ENCODE data around the gene OPRD1. TPM values are rescaled to one million over a fixed set of nuclear protein-coding genes. Genes with fewer than 3 reads are reported as not detected.

Gene OPRD1
- total and polyA plus RNA-seq, 8 donors = 0.03 to 0.37 TPM; not detected in 6

DNA sequence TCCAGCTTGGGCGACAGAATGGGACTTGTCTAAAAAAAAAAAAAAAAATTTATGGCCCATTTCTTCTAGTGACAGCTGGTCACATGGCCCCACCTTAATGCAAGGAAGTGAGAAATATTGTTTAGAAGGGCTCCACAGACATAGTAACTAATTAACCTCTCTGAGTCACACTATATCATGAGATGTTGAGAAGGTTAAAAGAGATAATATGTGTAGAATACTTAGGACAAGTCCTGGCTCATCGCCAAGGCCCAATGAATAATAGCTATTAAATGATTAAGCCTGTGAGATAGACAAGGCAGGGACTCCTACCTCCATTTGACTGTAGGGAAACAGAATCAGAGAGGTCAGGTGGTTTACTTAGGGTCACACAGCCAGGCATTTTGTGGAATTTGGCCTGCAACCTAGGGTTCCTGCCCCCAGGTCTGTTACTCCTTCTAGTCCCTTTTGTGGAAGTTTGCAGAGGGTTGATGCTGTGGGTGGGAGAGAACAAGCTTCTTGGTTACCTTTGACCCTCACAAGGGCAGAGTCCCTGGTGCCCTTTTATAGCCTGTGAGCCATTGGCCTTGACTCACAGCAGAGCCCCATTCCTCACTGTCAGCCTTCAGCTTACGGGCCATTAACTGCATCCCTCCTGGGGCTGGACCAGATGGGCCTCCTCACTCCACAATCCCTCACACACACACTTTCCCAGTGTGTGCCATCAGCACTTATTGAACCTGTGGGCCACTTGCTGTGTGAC is 48.5 kb downstream of the OPRD1 start:
- Histone ChIP-seq H3K36me3 (no peaks in the 10 kb centered on the region), H3K4me3 (no peak overlapping the region), H3K9me3 (no peaks in the 10 kb centered on the region), H3K27me3 (peaks cover 0 to 10% (median 0%) of the 10 kb centered on the region in 3 donors), H3K27ac (no peak overlapping the region), H3K4me1 (no peaks in the 10 kb centered on the region)
- intact Hi-C loops (cut with DNase I; ENCODE audit: low total_unique reads) = no loop called here
- TF ChIP-seq, protein P1, sequence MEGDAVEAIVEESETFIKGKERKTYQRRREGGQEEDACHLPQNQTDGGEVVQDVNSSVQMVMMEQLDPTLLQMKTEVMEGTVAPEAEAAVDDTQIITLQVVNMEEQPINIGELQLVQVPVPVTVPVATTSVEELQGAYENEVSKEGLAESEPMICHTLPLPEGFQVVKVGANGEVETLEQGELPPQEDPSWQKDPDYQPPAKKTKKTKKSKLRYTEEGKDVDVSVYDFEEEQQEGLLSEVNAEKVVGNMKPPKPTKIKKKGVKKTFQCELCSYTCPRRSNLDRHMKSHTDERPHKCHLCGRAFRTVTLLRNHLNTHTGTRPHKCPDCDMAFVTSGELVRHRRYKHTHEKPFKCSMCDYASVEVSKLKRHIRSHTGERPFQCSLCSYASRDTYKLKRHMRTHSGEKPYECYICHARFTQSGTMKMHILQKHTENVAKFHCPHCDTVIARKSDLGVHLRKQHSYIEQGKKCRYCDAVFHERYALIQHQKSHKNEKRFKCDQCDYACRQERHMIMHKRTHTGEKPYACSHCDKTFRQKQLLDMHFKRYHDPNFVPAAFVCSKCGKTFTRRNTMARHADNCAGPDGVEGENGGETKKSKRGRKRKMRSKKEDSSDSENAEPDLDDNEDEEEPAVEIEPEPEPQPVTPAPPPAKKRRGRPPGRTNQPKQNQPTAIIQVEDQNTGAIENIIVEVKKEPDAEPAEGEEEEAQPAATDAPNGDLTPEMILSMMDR (IDR thresholded peaks at IDR 0.05) = no peak
- TF ChIP-seq POLR2AphosphoS5 (IDR thresholded peaks at IDR 0.05) = peak in 1 of 3 donors; percentile 35
- WGBS, 5 donors = 53 to 63% (median 58%) methylated on average over 3 of the region's 3 CpGs
- DNase-seq = peak; percentile 69 to 88

DNA sequence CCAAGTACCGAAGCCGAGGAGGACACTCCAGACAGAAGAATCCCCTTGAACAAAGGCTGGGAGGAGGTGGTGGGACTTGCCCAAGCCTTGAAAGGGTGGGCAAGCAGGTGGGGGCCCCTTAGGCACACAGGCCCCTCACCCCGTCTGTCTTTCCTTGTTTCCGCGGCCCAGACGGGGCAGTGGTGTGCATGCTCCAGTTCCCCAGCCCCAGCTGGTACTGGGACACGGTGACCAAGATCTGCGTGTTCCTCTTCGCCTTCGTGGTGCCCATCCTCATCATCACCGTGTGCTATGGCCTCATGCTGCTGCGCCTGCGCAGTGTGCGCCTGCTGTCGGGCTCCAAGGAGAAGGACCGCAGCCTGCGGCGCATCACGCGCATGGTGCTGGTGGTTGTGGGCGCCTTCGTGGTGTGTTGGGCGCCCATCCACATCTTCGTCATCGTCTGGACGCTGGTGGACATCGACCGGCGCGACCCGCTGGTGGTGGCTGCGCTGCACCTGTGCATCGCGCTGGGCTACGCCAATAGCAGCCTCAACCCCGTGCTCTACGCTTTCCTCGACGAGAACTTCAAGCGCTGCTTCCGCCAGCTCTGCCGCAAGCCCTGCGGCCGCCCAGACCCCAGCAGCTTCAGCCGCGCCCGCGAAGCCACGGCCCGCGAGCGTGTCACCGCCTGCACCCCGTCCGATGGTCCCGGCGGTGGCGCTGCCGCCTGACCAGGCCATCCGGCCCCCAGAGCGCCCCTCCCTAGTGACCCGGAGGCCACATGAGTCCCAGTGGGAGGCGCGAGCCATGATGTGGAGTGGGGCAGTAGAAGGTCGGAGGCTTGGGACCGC is 50.8 kb downstream of the OPRD1 start:
- no peak for DNase-seq
- TF ChIP-seq POLR2A (IDR thresholded peaks at IDR 0.05) = no peak
- TF ChIP-seq, protein P1 (IDR thresholded peaks at IDR 0.05) = no peak
- TF ChIP-seq POLR2AphosphoS5 (IDR thresholded peaks at IDR 0.05) = no peak
- TF ChIP-seq EP300 (IDR thresholded peaks at IDR 0.05) = no peak
- H3K27ac ChIP-seq = no peak overlapping the region
- intact Hi-C loops (cut with DNase I; ENCODE audit: low total_unique reads) = no loop called here
- H3K4me1 ChIP-seq = no peaks in the 10 kb centered on the region
- no peak overlapping the region for H3K4me3 ChIP-seq
- peaks cover 0 to 11% (median 0%) of the 10 kb centered on the region in 3 donors for H3K27me3 ChIP-seq
- H3K36me3 ChIP-seq = no peaks in the 10 kb centered on the region
- WGBS, 5 donors = 86 to 92% (median 89%) methylated on average over 38 to 66 of the region's 66 CpGs
- H3K9me3 ChIP-seq = no peaks in the 10 kb centered on the region

DNA sequence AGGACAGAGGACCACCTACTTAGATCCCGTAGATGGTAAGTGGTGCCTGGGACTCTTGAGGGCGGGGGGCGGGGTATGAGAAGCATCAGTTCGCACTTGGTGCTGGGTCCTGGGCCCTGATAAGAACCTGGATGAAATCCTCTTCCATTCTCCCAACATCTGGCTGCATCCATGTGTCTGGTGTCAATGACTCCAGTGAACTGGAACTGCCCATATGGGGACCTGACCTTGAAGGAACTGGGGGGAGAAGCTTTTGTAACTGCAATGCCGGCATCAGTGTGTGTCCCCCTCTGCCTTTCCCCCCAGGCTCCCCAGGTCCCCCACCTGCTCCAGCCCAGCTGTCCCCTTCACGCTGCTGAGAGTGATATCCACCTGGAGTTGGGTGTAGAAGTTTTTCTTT is 52.7 kb downstream of the OPRD1 start:
- Histone ChIP-seq H3K4me1 (no peaks in the 10 kb centered on the region), H3K9me3 (no peaks in the 10 kb centered on the region), H3K4me3 (no peak overlapping the region), H3K27ac (no peak overlapping the region), H3K27me3 (peaks cover 0 to 20% (median 0%) of the 10 kb centered on the region in 3 donors), H3K36me3 (no peaks in the 10 kb centered on the region)
- intact Hi-C loops (cut with DNase I; ENCODE audit: low total_unique reads) = no loop called here
- no peak for DNase-seq
- no peak for TF ChIP-seq EP300 (IDR thresholded peaks at IDR 0.05)
- no peak for TF ChIP-seq POLR2AphosphoS5 (IDR thresholded peaks at IDR 0.05)
- no peak for TF ChIP-seq POLR2A (IDR thresholded peaks at IDR 0.05)
- TF ChIP-seq, protein P1 (IDR thresholded peaks at IDR 0.05) = no peak
- 76 to 88% (median 85%) methylated on average over 6 of the region's 6 CpGs for WGBS, 5 donors

DNA sequence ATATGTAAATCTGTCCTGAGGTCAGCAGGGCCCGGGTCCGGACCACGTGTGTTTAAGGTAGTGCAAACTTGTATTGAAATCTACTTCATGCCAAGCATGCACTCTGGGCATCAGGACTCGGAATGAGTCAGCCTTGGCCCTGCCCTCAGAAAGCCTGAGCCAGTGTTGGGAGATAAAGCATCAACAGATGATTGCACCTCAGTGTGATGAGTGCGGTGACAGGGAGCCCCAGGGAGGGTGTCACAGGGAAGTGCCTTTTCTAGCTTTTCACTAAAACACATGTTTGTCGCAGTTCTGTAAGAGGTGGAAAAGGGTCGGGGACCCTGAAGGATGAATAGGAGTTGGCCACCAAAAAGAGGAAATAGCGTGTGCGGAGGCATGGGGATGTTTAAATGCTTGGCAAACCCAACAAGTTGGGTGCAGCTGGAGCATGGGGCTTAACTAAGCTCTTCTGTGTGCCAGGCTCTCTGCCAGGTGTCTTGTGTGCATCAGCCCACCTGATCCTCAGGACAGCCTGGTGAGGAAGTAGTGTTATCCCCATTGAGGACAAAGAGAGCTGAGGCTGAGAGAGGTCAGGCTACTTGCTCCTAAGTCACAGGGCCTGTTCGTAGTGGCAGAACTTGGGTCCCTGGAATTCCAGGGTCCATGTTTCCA is 54.2 kb downstream of the OPRD1 start:
- Histone ChIP-seq H3K27me3 (peaks cover 0 to 30% (median 0%) of the 10 kb centered on the region in 3 donors), H3K27ac (no peak overlapping the region), H3K36me3 (no peaks in the 10 kb centered on the region), H3K9me3 (no peaks in the 10 kb centered on the region), H3K4me3 (no peak overlapping the region), H3K4me1 (no peaks in the 10 kb centered on the region)
- intact Hi-C loops (cut with DNase I; ENCODE audit: low total_unique reads) = no loop called here
- 62 to 76% (median 67%) methylated on average over 8 to 10 of the region's 10 CpGs for WGBS, 5 donors
- TF ChIP-seq POLR2A (IDR thresholded peaks at IDR 0.05) (no peak), EP300 (IDR thresholded peaks at IDR 0.05) (no peak), POLR2AphosphoS5 (IDR thresholded peaks at IDR 0.05) (no peak)
- TF ChIP-seq, protein P1 (IDR thresholded peaks at IDR 0.05) = no peak
- DNase-seq = no peak

Measured in stomach (tissue), 9 donors.